OCI-LY7 (cell line): ENCODE results near the gene DVL2. TPM values are rescaled to one million over a fixed set of nuclear protein-coding genes. Genes with fewer than 3 reads are reported as not detected.

Experiments used
- BruUV-seq: library from RNA; stranded (reverse); fragments of 400-500 nt; replicated peaks from 2 replicates; lab custom pipeline; 2021; lab: Mats Ljungman, UMichigan
- CTCF ChIA-PET: fragments of 300-600 bp; sonication (Branson Sonifier 250); formaldehyde crosslinking; loops from one replicate; lab custom pipeline; 2022; ENCODE audit warnings: antibody characterized with exemption; ENCODE audit not compliant: unreplicated experiment; lab: Charles Lee
- POLR2A ChIA-PET: fragments of 300-600 bp; sonication (Branson Sonifier 250); formaldehyde crosslinking; loops from one replicate; lab custom pipeline; 2022; ENCODE audit warnings: antibody characterized with exemption; lab: Charles Lee
- DNase-seq: peaks from one replicate; pipeline ENCODE4 v3.0.0-alpha.2; 2015; ENCODE audit warnings: low spot score
- H2AFZ ChIP-seq: fragments of 200-600 bp; sonication (generic), shearing (Covaris generic); 2 replicates; pipeline ENCODE4 v1.6.1; 2014; ENCODE audit warnings: mild to moderate bottlenecking, antibody characterized with exemption, low read length, moderate library complexity
- H3K27ac ChIP-seq: fragments of 200-600 bp; sonication (generic); 2 replicates; pipeline ENCODE4 v1.5.1; 2014; ENCODE audit warnings: mixed run types, low read depth, mild to moderate bottlenecking, moderate library complexity, low read length, inconsistent platforms; ENCODE audit not compliant: poor library complexity, severe bottlenecking
- H3K36me3 ChIP-seq: fragments of 200-600 bp; sonication (generic); 2 replicates; pipeline ENCODE4 v1.6.1; 2014; ENCODE audit warnings: mild to moderate bottlenecking, antibody characterized with exemption, low read length, moderate library complexity, mixed read lengths; ENCODE audit not compliant: insufficient read depth
- H3K4me1 ChIP-seq: fragments of 200-600 bp; sonication (generic); 2 replicates; pipeline ENCODE4 v1.5.1; 2014; ENCODE audit warnings: mild to moderate bottlenecking, low read length; ENCODE audit not compliant: insufficient read depth, poor library complexity, severe bottlenecking
- H3K4me2 ChIP-seq: fragments of 200-600 bp; sonication (generic); 2 replicates; pipeline ENCODE4 v1.6.1; 2014; ENCODE audit warnings: mild to moderate bottlenecking, low read length
- H3K4me3 ChIP-seq: fragments of 200-600 bp; sonication (generic); 2 replicates; pipeline ENCODE4 v1.5.1; 2014; ENCODE audit warnings: mild to moderate bottlenecking, low read depth, low read length; ENCODE audit not compliant: poor library complexity, severe bottlenecking
- H3K79me2 ChIP-seq: fragments of 200-600 bp; sonication (generic); 2 replicates; pipeline ENCODE4 v1.6.1; 2016; ENCODE audit warnings: low read depth, mild to moderate bottlenecking, low read length, moderate library complexity, mixed read lengths; ENCODE audit not compliant: insufficient read depth
- H3K9me2 ChIP-seq: fragments of 200-600 bp; sonication (generic); 2 replicates; pipeline ENCODE4 v1.6.1; 2016; ENCODE audit warnings: mild to moderate bottlenecking, low read length, mixed read lengths; ENCODE audit not compliant: insufficient read depth
- H3K9me3 ChIP-seq: fragments of 200-600 bp; sonication (generic); 2 replicates; pipeline ENCODE4 v1.6.1; 2014; ENCODE audit warnings: mild to moderate bottlenecking, mixed run types, low read length, mixed read lengths
- H4K20me1 ChIP-seq: fragments of 200-600 bp; sonication (generic); 2 replicates; pipeline ENCODE4 v1.6.1; 2014; ENCODE audit warnings: mild to moderate bottlenecking, antibody characterized with exemption, low read length, moderate library complexity, mixed read lengths; ENCODE audit not compliant: insufficient read depth
- CTCF ChIP-seq: fragments of 200-600 bp; sonication (generic); conservative IDR thresholded peaks from 2 replicates; pipeline ENCODE4 v1.5.1; 2014; ENCODE audit warnings: mild to moderate bottlenecking, antibody characterized with exemption, low read length, moderate library complexity, mixed read lengths
- EZH2phosphoT487 ChIP-seq: fragments of 200-600 bp; sonication (generic); IDR thresholded peaks from 2 replicates; pipeline ENCODE4 v1.6.1; 2018; ENCODE audit warnings: low read depth, borderline replicate concordance, mild to moderate bottlenecking, mixed run types, antibody characterized with exemption, low read length, moderate library complexity, mixed read lengths
- intact Hi-C: fragments of 100-400 bp; cut with micrococcal nuclease; formaldehyde crosslinking; loops from one replicate; pipeline ENCODE4 v1.10.0; 2022; ENCODE audit not compliant: unreplicated experiment
- total RNA-seq, 2 experiments: library from RNA; depleted of rRNA in 1 of 2; stranded (reverse); fragments of >200 nt in 1 of 2; shearing (Covaris generic) in 1 of 2; gene quantifications; 2 replicates each; pipeline ENCODE4 v1.2.3, GENCODE V29; 2014 to 2022

The DVL2 gene
- total RNA-seq, 2 experiments from 2014 or later = 98.8 to 99.9 TPM

GRCh38 chr17:7205561-7205960 lies 28.8 kb downstream of the DVL2 start:
- POLR2A ChIA-PET = no interaction called here
- Histone ChIP-seq H3K27ac (peak overlapping the region; percentile 57), H2AFZ (peak overlapping the region; percentile 20; the same call in 1 of the 2 replicates), H3K36me3 (peaks cover 25% of the 10 kb centered on the region; the same call in 1 of the 2 replicates), H3K9me2 (no peaks in the 10 kb centered on the region), H3K9me3 (no peaks in the 10 kb centered on the region), H3K4me3 (peak overlapping the region; percentile 65), H3K4me2 (peak overlapping the region; percentile 73), H4K20me1 (no peaks in the 10 kb centered on the region), H3K4me1 (peaks cover 23% of the 10 kb centered on the region), H3K79me2 (no peaks in the 10 kb centered on the region)
- CTCF ChIA-PET = no interaction called here
- TF ChIP-seq EZH2phosphoT487 (no peak), CTCF (no peak)
- no TSS peak for BruUV-seq
- intact Hi-C loops = no loop called here
- no peak for DNase-seq

GRCh38 chr17:7204828-7205461 lies 29.4 kb downstream of the DVL2 start:
- no peak for TF ChIP-seq EZH2phosphoT487
- no peak for TF ChIP-seq CTCF
- intact Hi-C loops = no loop called here
- peak overlapping the region; percentile 20; the same call in 1 of the 2 replicates for H2AFZ ChIP-seq

GRCh38 chr17:7204336-7204735 lies 30.0 kb downstream of the DVL2 start:
- Histone ChIP-seq H4K20me1 (no peaks in the 10 kb centered on the region), H3K4me1 (peaks cover 23% of the 10 kb centered on the region), H2AFZ (peak overlapping the region; percentile 20; the same call in 1 of the 2 replicates), H3K4me3 (peak overlapping the region; percentile 65), H3K27ac (peak overlapping the region; percentile 57), H3K9me3 (no peaks in the 10 kb centered on the region), H3K79me2 (no peaks in the 10 kb centered on the region), H3K9me2 (no peaks in the 10 kb centered on the region), H3K36me3 (peaks cover 30% of the 10 kb centered on the region; the same call in 1 of the 2 replicates), H3K4me2 (peak overlapping the region; percentile 73)
- POLR2A ChIA-PET = no interaction called here
- intact Hi-C loops = no loop called here
- no peak for DNase-seq
- TF ChIP-seq EZH2phosphoT487 (no peak), CTCF (no peak)
- BruUV-seq = no TSS peak
- CTCF ChIA-PET = no interaction called here

More at GRCh38 chr17:7204828-7205461, 29.4 kb downstream of the DVL2 start:
- Histone ChIP-seq H3K36me3 (peaks cover 29% of the 10 kb centered on the region; the same call in 1 of the 2 replicates), H3K4me2 (peak overlapping the region; percentile 73), H3K4me1 (peaks cover 23% of the 10 kb centered on the region), H4K20me1 (no peaks in the 10 kb centered on the region), H3K79me2 (no peaks in the 10 kb centered on the region), H3K4me3 (peak overlapping the region; percentile 65), H3K9me3 (no peaks in the 10 kb centered on the region), H3K9me2 (no peaks in the 10 kb centered on the region), H3K27ac (peak overlapping the region; percentile 57)
- POLR2A ChIA-PET = no interaction called here
- no TSS peak for BruUV-seq
- CTCF ChIA-PET = no interaction called here
- DNase-seq = peak; percentile 95
